Midbrain (tissue), 1 donor: ENCODE results near the gene ANKRD40CL.
"Not testable (repeated sequence)": the region's sequence is repeated elsewhere in the genome, so short reads cannot be mapped to it uniquely, and the experiment has no call there.

Experiments used
- DNase-seq: peaks from one replicate; lab custom pipeline; 2025; lab: John Stamatoyannopoulos, UW

The ANKRD40CL gene

GRCh38 chr17:50767446-50767845, at the start of gene ANKRD40CL:
ANKRD40CL (minus strand) TSS chr17:50767518; CDS start chr17:50766913, 605 bp downstream.
- DNase-seq, result no peak

- DNase-seq, result no peak
Measured at GRCh38 chr17:50816271-50816670, 49.0 kb upstream of the ANKRD40CL start.

GRCh38 chr17:50815400-50815799, 48.1 kb upstream of the ANKRD40CL start:
- DNase-seq, result no peak

- DNase-seq, result no peak
Measured at GRCh38 chr17:50813583-50813982, 46.3 kb upstream of the ANKRD40CL start.

GRCh38 chr17:50808888-50809287, 41.6 kb upstream of the ANKRD40CL start:
- no peak for DNase-seq

- no peak for DNase-seq
Measured at GRCh38 chr17:50808413-50808812, 41.1 kb upstream of the ANKRD40CL start.

- DNase-seq, result no peak
Measured at GRCh38 chr17:50807675-50808074, 40.4 kb upstream of the ANKRD40CL start.

GRCh38 chr17:50807009-50807408, 39.7 kb upstream of the ANKRD40CL start:
- DNase-seq, result no peak

- no peak for DNase-seq
Measured at GRCh38 chr17:50806141-50806643, 38.9 kb upstream of the ANKRD40CL start.

- DNase-seq, result no peak
Measured at GRCh38 chr17:50805486-50805885, 38.2 kb upstream of the ANKRD40CL start.

- not testable (repeated sequence) for DNase-seq
Measured at GRCh38 chr17:50804749-50805475, 37.6 kb upstream of the ANKRD40CL start.

GRCh38 chr17:50803676-50804075, 36.4 kb upstream of the ANKRD40CL start:
- no peak for DNase-seq

GRCh38 chr17:50802609-50803571, 35.6 kb upstream of the ANKRD40CL start:
- no peak for DNase-seq

GRCh38 chr17:50800196-50800700, 32.9 kb upstream of the ANKRD40CL start:
- no peak for DNase-seq

GRCh38 chr17:50799582-50799981, 32.3 kb upstream of the ANKRD40CL start:
- no peak for DNase-seq

- DNase-seq, result no peak
Measured at GRCh38 chr17:50798424-50799288, 31.3 kb upstream of the ANKRD40CL start.

GRCh38 chr17:50797135-50797810, 30.0 kb upstream of the ANKRD40CL start:
- no peak for DNase-seq

- no peak for DNase-seq
Measured at GRCh38 chr17:50794361-50794760, 27.0 kb upstream of the ANKRD40CL start.

- no peak for DNase-seq
Measured at GRCh38 chr17:50793007-50793406, 25.7 kb upstream of the ANKRD40CL start.

- DNase-seq, result no peak
Measured at GRCh38 chr17:50792132-50792531, 24.8 kb upstream of the ANKRD40CL start.

GRCh38 chr17:50790618-50791017, 23.3 kb upstream of the ANKRD40CL start:
- no peak for DNase-seq
